ENCODE data around the gene CIB4.
"Not testable (repeated sequence)": the region's sequence is repeated elsewhere in the genome, so short reads cannot be mapped to it uniquely, and the experiment has no call there.

The CIB4 gene

GRCh38 chr2:26668041-26668440, 26.9 kb upstream of the CIB4 start:
- DNase-seq (ENCODE audit: low read depth in 2 of 2, low spot score in 1 of 2), result no peak

GRCh38 chr2:26666671-26667070, 25.5 kb upstream of the CIB4 start:
- no peak for DNase-seq (ENCODE audit: low read depth in 2 of 2, low spot score in 1 of 2)

- DNase-seq (ENCODE audit: low read depth in 2 of 2, low spot score in 1 of 2), result not testable (repeated sequence)
These were observed 24.1 kb upstream of the CIB4 start for GRCh38 chr2:26665296-26665695.

- no peak for DNase-seq (ENCODE audit: low read depth in 2 of 2, low spot score in 1 of 2)
These were observed 19.3 kb upstream of the CIB4 start for GRCh38 chr2:26660363-26660962.

- no peak for DNase-seq (ENCODE audit: low read depth in 2 of 2, low spot score in 1 of 2)
These were observed 17.7 kb upstream of the CIB4 start for GRCh38 chr2:26658691-26659346.

- DNase-seq (ENCODE audit: low read depth in 2 of 2, low spot score in 1 of 2), result no peak
These were observed 16.1 kb upstream of the CIB4 start for GRCh38 chr2:26657265-26657664.

- DNase-seq (ENCODE audit: low read depth in 2 of 2, low spot score in 1 of 2), result no peak
These were observed 14.5 kb upstream of the CIB4 start for GRCh38 chr2:26655611-26656195.

- DNase-seq (ENCODE audit: low read depth in 2 of 2, low spot score in 1 of 2), result not testable (repeated sequence)
These were observed 14.0 kb upstream of the CIB4 start for GRCh38 chr2:26655120-26655519.

GRCh38 chr2:26654061-26654340, 12.8 kb upstream of the CIB4 start:
- DNase-seq (ENCODE audit: low read depth in 2 of 2, low spot score in 1 of 2), result no peak

- no peak for DNase-seq (ENCODE audit: low read depth in 2 of 2, low spot score in 1 of 2)
These were observed 12.3 kb upstream of the CIB4 start for GRCh38 chr2:26653207-26654060.

GRCh38 chr2:26652361-26653041, 11.3 kb upstream of the CIB4 start:
- no peak for DNase-seq (ENCODE audit: low read depth in 2 of 2, low spot score in 1 of 2)

- no peak for DNase-seq (ENCODE audit: low read depth in 2 of 2, low spot score in 1 of 2)
These were observed 10.6 kb upstream of the CIB4 start for GRCh38 chr2:26651799-26652198.

GRCh38 chr2:26651470-26651771, 10.3 kb upstream of the CIB4 start:
- no peak for DNase-seq (ENCODE audit: low read depth in 2 of 2, low spot score in 1 of 2)

- DNase-seq (ENCODE audit: low read depth in 2 of 2, low spot score in 1 of 2), result no peak
These were observed 9.7 kb upstream of the CIB4 start for GRCh38 chr2:26650713-26651469.

- DNase-seq (ENCODE audit: low read depth in 2 of 2, low spot score in 1 of 2), result no peak
These were observed 9.0 kb upstream of the CIB4 start for GRCh38 chr2:26649992-26650712.

GRCh38 chr2:26649322-26649721, 8.2 kb upstream of the CIB4 start:
- no peak for DNase-seq (ENCODE audit: low read depth in 2 of 2, low spot score in 1 of 2)

GRCh38 chr2:26648516-26648915, 7.3 kb upstream of the CIB4 start:
- no peak for DNase-seq (ENCODE audit: low read depth in 2 of 2, low spot score in 1 of 2)

GRCh38 chr2:26647981-26648380, 6.8 kb upstream of the CIB4 start:
- DNase-seq (ENCODE audit: low read depth in 2 of 2, low spot score in 1 of 2), result no peak

- DNase-seq (ENCODE audit: low read depth in 2 of 2, low spot score in 1 of 2), result no peak
These were observed 6.0 kb upstream of the CIB4 start for GRCh38 chr2:26646986-26647672.

- no peak for DNase-seq (ENCODE audit: low read depth in 2 of 2, low spot score in 1 of 2)
These were observed 4.6 kb upstream of the CIB4 start for GRCh38 chr2:26645762-26646161.
